ENCODE measurements around the gene PPIF. TPM values are rescaled to one million over a fixed set of nuclear protein-coding genes. Genes with fewer than 3 reads are reported as not detected.

PPIF gene
- total and polyA plus RNA-seq, 2 donors (not counting 1 experiment from before 2014, with no cell fraction given), result 50.4 to 100 TPM

- ATAC-seq (ENCODE audit: low read depth) (no peak), DNase-seq (no peak)
- whole genome bisulfite sequencing (ENCODE audit: insufficient coverage), result 96% methylated on average over 17 of the region's 29 CpGs
- H3K4me3 Mint-ChIP-seq, result no peak overlapping the region
- no peaks in the 10 kb centered on the region for H3K4me1 Mint-ChIP-seq
- H3K27ac Mint-ChIP-seq, result no peak overlapping the region
- H3K27me3 Mint-ChIP-seq, result no peaks in the 10 kb centered on the region
- intact Hi-C loops (cut with micrococcal nuclease), result no loop called here
- Histone ChIP-seq H3K79me2 (ENCODE audit: control insufficient read depth, insufficient read depth, low read length) (no peaks in the 10 kb centered on the region), H3K9ac (ENCODE audit: low read length) (no peak overlapping the region), H4K20me1 (ENCODE audit: control insufficient read depth, insufficient read depth, low read length, poor library complexity, severe bottlenecking) (no peaks in the 10 kb centered on the region), H2AFZ (ENCODE audit: insufficient read depth, low read depth, low read length, poor library complexity, severe bottlenecking) (no peak overlapping the region), H3K4me2 (replicated peaks; ENCODE audit: low read depth, low read length, poor library complexity, severe bottlenecking) (no peak overlapping the region), H3K9me3 (ENCODE audit: control extremely low read depth in 1 of 3, control insufficient read depth in 2 of 3, insufficient read depth in 1 of 3, low read length in 2 of 3) (no peaks in the 10 kb centered on the region), H3K36me3 (replicated peaks in 1 of 2; ENCODE audit: control extremely low read depth in 1 of 2, control insufficient read depth in 1 of 2, extremely low read depth in 1 of 2, insufficient read depth in 2 of 2, low read length in 1 of 2) (peaks cover 0 to 66% of the 10 kb centered on the region in 2 experiments), H3K4me1 (ENCODE audit: control insufficient read depth in 2 of 2, insufficient read depth in 2 of 2, low read length in 2 of 2) (no peaks in the 10 kb centered on the region), H3K4me3 (ENCODE audit: control extremely low read depth in 1 of 5, extremely low read depth in 1 of 5, insufficient read depth in 1 of 5, low read depth in 2 of 5, low read length in 4 of 5) (no peak overlapping the region), H3K27ac (ENCODE audit: low read length in 2 of 2) (no peak overlapping the region), H3K27me3 (replicated peaks in 1 of 4; ENCODE audit: control extremely low read depth in 1 of 4, control insufficient read depth in 3 of 4, insufficient read depth in 4 of 4, low read length in 3 of 4) (no peaks in the 10 kb centered on the region)
- H3K9me3 Mint-ChIP-seq (ENCODE audit: insufficient read depth), result no peaks in the 10 kb centered on the region
- CTCF ChIA-PET, result interaction anchor here (1.1 kb wide), 1 partner anchor 64 kb away, joined by 5 read pairs; no protein-coding TSS in a partner anchor
- no peak for TF ChIP-seq EZH2 (IDR thresholded peaks at IDR 0.05; ENCODE audit: borderline replicate concordance, insufficient read depth, low read depth, low read length, poor library complexity, severe bottlenecking)
- TF ChIP-seq CTCF (IDR thresholded peaks at IDR 0.05), result no peak
- POLR2A ChIA-PET, result interaction anchor here (0.6 kb wide), 1 partner anchor 31 kb away, joined by 3 read pairs; no protein-coding TSS in a partner anchor
Observed at GRCh38 chr10:79310200-79310865, 36.9 kb upstream of the PPIF start.

- Histone ChIP-seq H3K27ac (ENCODE audit: low read length in 2 of 2) (no peak overlapping the region), H3K27me3 (replicated peaks in 1 of 4; ENCODE audit: control extremely low read depth in 1 of 4, control insufficient read depth in 3 of 4, insufficient read depth in 4 of 4, low read length in 3 of 4) (no peaks in the 10 kb centered on the region), H4K20me1 (ENCODE audit: control insufficient read depth, insufficient read depth, low read length, poor library complexity, severe bottlenecking) (no peaks in the 10 kb centered on the region), H3K4me2 (replicated peaks; ENCODE audit: low read depth, low read length, poor library complexity, severe bottlenecking) (no peak overlapping the region), H2AFZ (ENCODE audit: insufficient read depth, low read depth, low read length, poor library complexity, severe bottlenecking) (no peak overlapping the region), H3K4me3 (ENCODE audit: control extremely low read depth in 1 of 5, extremely low read depth in 1 of 5, insufficient read depth in 1 of 5, low read depth in 2 of 5, low read length in 4 of 5) (no peak overlapping the region), H3K9me3 (ENCODE audit: control extremely low read depth in 1 of 3, control insufficient read depth in 2 of 3, insufficient read depth in 1 of 3, low read length in 2 of 3) (no peaks in the 10 kb centered on the region), H3K79me2 (ENCODE audit: control insufficient read depth, insufficient read depth, low read length) (no peaks in the 10 kb centered on the region), H3K4me1 (ENCODE audit: control insufficient read depth in 2 of 2, insufficient read depth in 2 of 2, low read length in 2 of 2) (no peaks in the 10 kb centered on the region), H3K9ac (ENCODE audit: low read length) (no peak overlapping the region), H3K36me3 (replicated peaks in 1 of 2; ENCODE audit: control extremely low read depth in 1 of 2, control insufficient read depth in 1 of 2, extremely low read depth in 1 of 2, insufficient read depth in 2 of 2, low read length in 1 of 2) (peaks cover 0 to 59% of the 10 kb centered on the region in 2 experiments)
- 96% methylated on average over 11 of the region's 26 CpGs for WGBS (ENCODE audit: insufficient coverage)
- Mint-ChIP-seq H3K9me3 (ENCODE audit: insufficient read depth) (no peaks in the 10 kb centered on the region), H3K27ac (no peak overlapping the region), H3K4me3 (no peak overlapping the region), H3K4me1 (peaks cover 3% of the 10 kb centered on the region), H3K27me3 (no peaks in the 10 kb centered on the region)
- no peak for DNase-seq
- TF ChIP-seq EZH2 (IDR thresholded peaks at IDR 0.05; ENCODE audit: borderline replicate concordance, insufficient read depth, low read depth, low read length, poor library complexity, severe bottlenecking) (no peak), CTCF (IDR thresholded peaks at IDR 0.05) (no peak)
- CTCF ChIA-PET, result interaction anchor here (1.1 kb wide), 1 partner anchor 64 kb away, joined by 5 read pairs; no protein-coding TSS in a partner anchor
- intact Hi-C loops (cut with micrococcal nuclease), result no loop called here
- POLR2A ChIA-PET, result no interaction called here
- ATAC-seq (ENCODE audit: low read depth), result no peak
Observed at GRCh38 chr10:79310911-79311573, 36.2 kb upstream of the PPIF start.
